ENCODE measurements around the gene SOX6. TPM values are rescaled to one million over a fixed set of nuclear protein-coding genes. Genes with fewer than 3 reads are reported as not detected.
A peak's percentile ranks its signal among the peaks of the same experiment; 100 is the strongest.
"Not testable (repeated sequence)": the region's sequence is repeated elsewhere in the genome, so short reads cannot be mapped to it uniquely, and the experiment has no call there.

SOX6 gene
- total RNA-seq, 2 donors from 2014 or later = 7.6 to 7.8 TPM

GRCh38 chr11:16169956-16170847 lies 186.1 kb downstream of the SOX6 start:
- ATAC-seq (no peak), DNase-seq (no peak)
- intact Hi-C loops (cut with DNase I, micrococcal nuclease) = no loop called here

GRCh38 chr11:16169541-16169940 lies 186.8 kb downstream of the SOX6 start:
- no peak for DNase-seq
- intact Hi-C loops (cut with DNase I, micrococcal nuclease) = no loop called here
- no peak for ATAC-seq

GRCh38 chr11:16167706-16168487 lies 188.4 kb downstream of the SOX6 start:
- intact Hi-C loops (cut with DNase I, micrococcal nuclease) = no loop called here
- ATAC-seq = no peak
- no peak for DNase-seq

GRCh38 chr11:16166571-16166970 lies 189.8 kb downstream of the SOX6 start:
- DNase-seq (no peak), ATAC-seq (no peak)
- intact Hi-C loops (cut with DNase I, micrococcal nuclease) = no loop called here

- intact Hi-C loops (cut with DNase I, micrococcal nuclease) = no loop called here
- no peak for DNase-seq
- no peak for ATAC-seq
These were observed 196.2 kb downstream of the SOX6 start for GRCh38 chr11:16160146-16160545.

- intact Hi-C loops (cut with DNase I, micrococcal nuclease) = no loop called here
- DNase-seq (no peak), ATAC-seq (no peak)
These were observed 197.8 kb downstream of the SOX6 start for GRCh38 chr11:16158426-16158994.

GRCh38 chr11:16157327-16157726 lies 199.0 kb downstream of the SOX6 start:
- ATAC-seq (no peak), DNase-seq (no peak)
- intact Hi-C loops (cut with DNase I, micrococcal nuclease) = no loop called here

GRCh38 chr11:16155448-16155847 lies 200.9 kb downstream of the SOX6 start:
- ATAC-seq (no peak), DNase-seq (no peak)
- intact Hi-C loops (cut with DNase I, micrococcal nuclease) = no loop called here

GRCh38 chr11:16154715-16155396 lies 201.5 kb downstream of the SOX6 start:
- DNase-seq = no peak
- no peak for ATAC-seq
- intact Hi-C loops (cut with DNase I, micrococcal nuclease) = no loop called here

- intact Hi-C loops (cut with DNase I, micrococcal nuclease) = no loop called here
- ATAC-seq (no peak), DNase-seq (no peak)
These were observed 202.4 kb downstream of the SOX6 start for GRCh38 chr11:16153951-16154350.

GRCh38 chr11:16151138-16151537 lies 205.2 kb downstream of the SOX6 start:
- intact Hi-C loops (cut with DNase I, micrococcal nuclease) = no loop called here
- no peak for DNase-seq
- no peak for ATAC-seq

- ATAC-seq (no peak), DNase-seq (no peak)
- intact Hi-C loops (cut with DNase I, micrococcal nuclease) = no loop called here
These were observed 206.9 kb downstream of the SOX6 start for GRCh38 chr11:16149476-16149875.

- peak; percentile 52 for ATAC-seq
- intact Hi-C loops (cut with DNase I, micrococcal nuclease) = no loop called here
- no peak for DNase-seq
These were observed 207.9 kb downstream of the SOX6 start for GRCh38 chr11:16148301-16148931.

- intact Hi-C loops (cut with DNase I, micrococcal nuclease); DNase-seq; ATAC-seq: not testable (repeated sequence)
These were observed 209.4 kb downstream of the SOX6 start for GRCh38 chr11:16146980-16147379.

GRCh38 chr11:16141614-16142013 lies 214.7 kb downstream of the SOX6 start:
- DNase-seq; ATAC-seq; intact Hi-C loops (cut with DNase I, micrococcal nuclease): not testable (repeated sequence)

GRCh38 chr11:16141162-16141561 lies 215.2 kb downstream of the SOX6 start:
- DNase-seq; intact Hi-C loops (cut with DNase I, micrococcal nuclease): not testable (repeated sequence)

GRCh38 chr11:16136792-16137390 lies 219.5 kb downstream of the SOX6 start:
- intact Hi-C loops (cut with DNase I, micrococcal nuclease) = no loop called here
- DNase-seq (no peak), ATAC-seq (no peak)

More at GRCh38 chr11:16141162-16141561, 215.2 kb downstream of the SOX6 start:
- not testable (repeated sequence) for ATAC-seq

- intact Hi-C loops (cut with DNase I, micrococcal nuclease) = no loop called here
- ATAC-seq (no peak), DNase-seq (no peak)
These were observed 222.5 kb downstream of the SOX6 start for GRCh38 chr11:16133867-16134266.
